ENCODE results near the gene RBM39. TPM values are rescaled to one million over a fixed set of nuclear protein-coding genes. Genes with fewer than 3 reads are reported as not detected.
A peak's percentile ranks its signal among the peaks of the same experiment; 100 is the strongest.

Gene RBM39
- total RNA-seq, 1 experiment from 2014 or later: 341 TPM

GRCh38 chr20:35702051-35702823 is 39.8 kb downstream of the RBM39 start:
- H3K4me1 ChIP-seq (ENCODE audit: insufficient read depth, low read length): peaks cover 20% of the 10 kb centered on the region
- POLR2A ChIA-PET (ENCODE audit: unreplicated experiment): interaction anchor here (0.6 kb wide), 1 partner anchor 84 kb away, joined by 4 read pairs; no protein-coding TSS in a partner anchor
- CTCF ChIA-PET: no interaction called here
- DNase-seq: no peak
- BruUV-seq (replicated peaks): no TSS peak
- H3K9me3 ChIP-seq (ENCODE audit: low read length): no peaks in the 10 kb centered on the region
- no peak for ATAC-seq
- no peaks in the 10 kb centered on the region for H3K27me3 ChIP-seq (ENCODE audit: low read length)
- H3K9ac ChIP-seq (ENCODE audit: low read length): no peak overlapping the region
- H2AFZ ChIP-seq (ENCODE audit: low read length): no peak overlapping the region
- peaks cover 47% of the 10 kb centered on the region for H3K36me3 ChIP-seq (ENCODE audit: low read depth, low read length)
- H3K9me2 ChIP-seq (replicated peaks; ENCODE audit: low read length): no peaks in the 10 kb centered on the region
- H3K27ac ChIP-seq (ENCODE audit: low read length): no peak overlapping the region
- no peak overlapping the region for H3K4me3 ChIP-seq (ENCODE audit: low read length)
- H4K20me1 ChIP-seq (ENCODE audit: low read length): 0 out of 2 replicates have a peak, but pooled peaks cover 19% of the 10 kb centered on the region
- intact Hi-C loops (cut with micrococcal nuclease): no loop called here
- no peak for TF ChIP-seq CTCF (conservative IDR thresholded peaks at IDR 0.05; ENCODE audit: low read depth, low read length)
- no peak for TF ChIP-seq EZH2 (IDR thresholded peaks at IDR 0.05; ENCODE audit: low read length, unreplicated experiment)
- peaks cover 55% of the 10 kb centered on the region for H3K79me2 ChIP-seq (ENCODE audit: low read length)
- no peak overlapping the region for H3K4me2 ChIP-seq (ENCODE audit: low read length)
- H3F3A ChIP-seq (ENCODE audit: low read length, unreplicated experiment): peaks cover 37% of the 10 kb centered on the region

GRCh38 chr20:35700625-35701148 is 41.4 kb downstream of the RBM39 start:
- ATAC-seq (no peak), DNase-seq (peak; percentile 37)
- H3K27me3 ChIP-seq (ENCODE audit: low read length): no peaks in the 10 kb centered on the region
- peaks cover 20% of the 10 kb centered on the region for H3K4me1 ChIP-seq (ENCODE audit: insufficient read depth, low read length)
- peak overlapping the region; percentile 79 for H3K4me3 ChIP-seq (ENCODE audit: low read length)
- H3K9me2 ChIP-seq (replicated peaks; ENCODE audit: low read length): no peaks in the 10 kb centered on the region
- TF ChIP-seq CTCF (conservative IDR thresholded peaks at IDR 0.05; ENCODE audit: low read depth, low read length): no peak
- TF ChIP-seq EZH2 (IDR thresholded peaks at IDR 0.05; ENCODE audit: low read length, unreplicated experiment): no peak
- TF ChIP-seq EZH2phosphoT487 (IDR thresholded peaks at IDR 0.05; ENCODE audit: borderline replicate concordance, low read length): no peak
- H3K27ac ChIP-seq (ENCODE audit: low read length): no peak overlapping the region
- peaks cover 37% of the 10 kb centered on the region for H3K36me3 ChIP-seq (ENCODE audit: low read depth, low read length)
- peaks cover 28% of the 10 kb centered on the region for H3F3A ChIP-seq (ENCODE audit: low read length, unreplicated experiment)
- intact Hi-C loops (cut with micrococcal nuclease): no loop called here
- H3K9me3 ChIP-seq (ENCODE audit: low read length): no peaks in the 10 kb centered on the region
- ChIA-PET POLR2A (ENCODE audit: unreplicated experiment) (interaction anchor here (0.5 to 0.7 kb wide), 2 partner anchors 18 to 42 kb away, joined by 3 read pairs; no protein-coding TSS in a partner anchor), CTCF (no interaction called here)
- no TSS peak for BruUV-seq (replicated peaks)
- no peak overlapping the region for H3K9ac ChIP-seq (ENCODE audit: low read length)
- no peak overlapping the region for H2AFZ ChIP-seq (ENCODE audit: low read length)
- peaks cover 59% of the 10 kb centered on the region for H3K79me2 ChIP-seq (ENCODE audit: low read length)
- H3K4me2 ChIP-seq (ENCODE audit: low read length): peak overlapping the region; percentile 90
- H4K20me1 ChIP-seq (ENCODE audit: low read length): 0 out of 2 replicates have a peak, but pooled peaks cover 16% of the 10 kb centered on the region
